PC-9 (cell line): ENCODE data around the gene COL20A1. TPM values are rescaled to one million over a fixed set of nuclear protein-coding genes. Genes with fewer than 3 reads are reported as not detected.

Source experiments
- BruUV-seq: library from RNA; stranded (reverse); fragments of 400-500 nt; replicated peaks from 2 replicates; lab custom pipeline; 2021; lab: Mats Ljungman, UMichigan
- CTCF ChIA-PET: fragments of 300-600 bp; sonication (Branson Sonifier 250); formaldehyde crosslinking; loops from one replicate; lab custom pipeline; 2022; ENCODE audit warnings: antibody characterized with exemption; lab: Charles Lee
- POLR2A ChIA-PET: fragments of 300-600 bp; sonication (Branson Sonifier 250); formaldehyde crosslinking; loops from one replicate; lab custom pipeline; 2022; ENCODE audit warnings: antibody characterized with exemption; ENCODE audit not compliant: unreplicated experiment; lab: Charles Lee
- DNase-seq, 2 experiments: peaks; one replicate each; pipeline versions ENCODE4 v3.0.0 to v3.0.0-alpha.2; 2015 to 2022; ENCODE audit warnings: mixed read lengths in 1 of 2
- H2AFZ ChIP-seq: fragments of 200-600 bp; sonication (generic); 2 replicates; pipeline ENCODE4 v1.8.1; 2017; ENCODE audit warnings: antibody characterized with exemption
- H3F3A ChIP-seq: fragments of 200-600 bp; sonication (generic); 2 replicates; pipeline ENCODE4 v1.8.1; 2017; ENCODE audit warnings: antibody characterized with exemption, mild to moderate bottlenecking, low read depth; ENCODE audit not compliant: insufficient read depth
- H3K27ac ChIP-seq: fragments of 200-600 bp; sonication (generic); 2 replicates; pipeline ENCODE4 v1.6.1; 2016; ENCODE audit warnings: mixed run types
- H3K27me3 ChIP-seq: fragments of 200-600 bp; sonication (generic); 2 replicates; pipeline ENCODE4 v1.6.1; 2016; ENCODE audit warnings: low read depth, mixed run types; ENCODE audit not compliant: insufficient read depth
- H3K36me3 ChIP-seq: fragments of 200-600 bp; sonication (generic); 2 replicates; pipeline ENCODE4 v1.6.1; 2016; ENCODE audit warnings: low read depth, mixed run types
- H3K4me1 ChIP-seq: fragments of 200-600 bp; sonication (generic); replicated peaks from 2 replicates; pipeline ENCODE4 v1.6.1; 2016; ENCODE audit warnings: mixed run types; ENCODE audit not compliant: insufficient read depth
- H3K4me2 ChIP-seq: fragments of 200-600 bp; sonication (generic); 2 replicates; pipeline ENCODE4 v1.6.1; 2017; ENCODE audit warnings: mixed run types
- H3K4me3 ChIP-seq: fragments of 200-600 bp; sonication (generic); 2 replicates; pipeline ENCODE4 v1.6.1; 2016; ENCODE audit warnings: mixed run types
- H3K79me2 ChIP-seq: fragments of 200-600 bp; sonication (generic); 2 replicates; pipeline ENCODE4 v1.6.1; 2017; ENCODE audit warnings: low read depth, mixed run types
- H3K9me2 ChIP-seq: fragments of 200-600 bp; sonication (generic); 2 replicates; pipeline ENCODE4 v1.8.1; 2017; ENCODE audit warnings: mild to moderate bottlenecking; ENCODE audit not compliant: insufficient read depth
- H3K9me3 ChIP-seq: fragments of 200-600 bp; sonication (generic); 2 replicates; pipeline ENCODE4 v1.8.1; 2016; ENCODE audit warnings: low read depth; ENCODE audit not compliant: insufficient read depth
- H4K20me1 ChIP-seq: fragments of 200-600 bp; sonication (generic); 2 replicates; pipeline ENCODE4 v1.8.1; 2017; ENCODE audit not compliant: insufficient read depth
- EZH2 ChIP-seq: fragments of 200-600 bp; sonication (generic); IDR thresholded peaks from 2 replicates; pipeline ENCODE4 v1.8.0; 2017; ENCODE audit warnings: antibody characterized with exemption, low read depth
- intact Hi-C: fragments of 100-400 bp; cut with micrococcal nuclease; formaldehyde crosslinking; loops from one replicate; pipeline ENCODE4 v1.10.0; 2022; ENCODE audit not compliant: unreplicated experiment
- total RNA-seq: library from RNA; stranded (reverse); gene quantifications from 2 replicates; pipeline ENCODE4 v1.2.3, GENCODE V29; 2021
- TF ChIP-seq, protein P1 (sequence below): fragments of 200-600 bp; sonication (generic); conservative IDR thresholded peaks from 2 replicates; pipeline ENCODE4 v1.6.1; 2017; ENCODE audit warnings: mixed run types, antibody characterized with exemption, mild to moderate bottlenecking, moderate library complexity

The COL20A1 gene
- total RNA-seq, 1 experiment from 2014 or later = not detected

- H3K27me3 ChIP-seq = peaks cover 46% of the 10 kb centered on the region
- no TSS peak for BruUV-seq
- H3F3A ChIP-seq = peaks cover 11% of the 10 kb centered on the region; the same call in 1 of the 2 replicates
- no peaks in the 10 kb centered on the region for H3K9me2 ChIP-seq
- no peak overlapping the region for H2AFZ ChIP-seq
- ChIA-PET CTCF (interaction anchor here (2.3 kb wide), 1 partner anchor 23 kb away, joined by 8 read pairs; no protein-coding TSS in a partner anchor), POLR2A (interaction anchor here (0.6 kb wide), 1 partner anchor 21 kb away, joined by 3 read pairs; no protein-coding TSS in a partner anchor)
- H4K20me1 ChIP-seq = no peaks in the 10 kb centered on the region
- H3K4me1 ChIP-seq = peaks cover 13% of the 10 kb centered on the region; the same call in 1 of the 2 replicates
- H3K79me2 ChIP-seq = no peaks in the 10 kb centered on the region
- peak overlapping the region; percentile 35; the same call in 1 of the 2 replicates for H3K4me2 ChIP-seq
- H3K36me3 ChIP-seq = no peaks in the 10 kb centered on the region
- peak in 1 of 2 experiments; percentile 37 for DNase-seq
- intact Hi-C loops = no loop called here
- H3K27ac ChIP-seq = no peak overlapping the region
- TF ChIP-seq EZH2 = no peak
- TF ChIP-seq, protein P1, sequence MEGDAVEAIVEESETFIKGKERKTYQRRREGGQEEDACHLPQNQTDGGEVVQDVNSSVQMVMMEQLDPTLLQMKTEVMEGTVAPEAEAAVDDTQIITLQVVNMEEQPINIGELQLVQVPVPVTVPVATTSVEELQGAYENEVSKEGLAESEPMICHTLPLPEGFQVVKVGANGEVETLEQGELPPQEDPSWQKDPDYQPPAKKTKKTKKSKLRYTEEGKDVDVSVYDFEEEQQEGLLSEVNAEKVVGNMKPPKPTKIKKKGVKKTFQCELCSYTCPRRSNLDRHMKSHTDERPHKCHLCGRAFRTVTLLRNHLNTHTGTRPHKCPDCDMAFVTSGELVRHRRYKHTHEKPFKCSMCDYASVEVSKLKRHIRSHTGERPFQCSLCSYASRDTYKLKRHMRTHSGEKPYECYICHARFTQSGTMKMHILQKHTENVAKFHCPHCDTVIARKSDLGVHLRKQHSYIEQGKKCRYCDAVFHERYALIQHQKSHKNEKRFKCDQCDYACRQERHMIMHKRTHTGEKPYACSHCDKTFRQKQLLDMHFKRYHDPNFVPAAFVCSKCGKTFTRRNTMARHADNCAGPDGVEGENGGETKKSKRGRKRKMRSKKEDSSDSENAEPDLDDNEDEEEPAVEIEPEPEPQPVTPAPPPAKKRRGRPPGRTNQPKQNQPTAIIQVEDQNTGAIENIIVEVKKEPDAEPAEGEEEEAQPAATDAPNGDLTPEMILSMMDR = no peak
- no peak overlapping the region for H3K4me3 ChIP-seq
- H3K9me3 ChIP-seq = no peaks in the 10 kb centered on the region
These were observed 46.3 kb upstream of the COL20A1 start for GRCh38 chr20:63246490-63247288.

DNA sequence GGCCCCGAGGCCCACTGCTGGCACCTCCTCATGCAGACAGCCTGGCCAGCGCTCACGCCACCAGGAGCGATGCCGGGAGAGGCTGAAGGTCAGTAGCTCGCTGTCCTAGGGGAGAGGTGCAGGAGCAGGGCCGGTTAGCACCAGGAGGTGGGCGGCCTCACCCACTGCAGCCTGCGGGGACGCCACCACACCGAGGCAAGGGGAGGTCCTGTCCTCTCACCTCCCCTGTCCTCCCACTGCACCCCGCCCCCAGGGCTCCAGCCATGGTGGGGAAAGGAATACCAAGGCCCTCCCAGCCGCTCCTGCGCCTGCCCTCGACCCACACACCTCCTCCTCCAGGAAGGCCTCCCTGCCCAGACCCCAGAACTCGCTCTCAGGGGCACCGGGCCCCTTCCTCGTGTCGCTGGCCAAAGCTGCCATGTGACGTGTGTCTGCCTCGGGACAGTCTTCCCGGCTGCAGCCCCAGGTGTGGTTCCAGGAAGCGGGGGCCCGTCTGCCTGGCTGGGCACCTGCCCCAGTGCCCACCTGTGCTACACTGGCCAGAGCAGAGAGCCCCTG is 45.2 kb upstream of the COL20A1 start:
- Histone ChIP-seq H3K4me1 (peaks cover 13% of the 10 kb centered on the region; the same call in 1 of the 2 replicates), H4K20me1 (no peaks in the 10 kb centered on the region), H2AFZ (no peak overlapping the region), H3K27me3 (peaks cover 53% of the 10 kb centered on the region), H3K9me2 (no peaks in the 10 kb centered on the region), H3K36me3 (no peaks in the 10 kb centered on the region), H3K4me3 (no peak overlapping the region), H3F3A (peaks cover 11% of the 10 kb centered on the region; the same call in 1 of the 2 replicates), H3K9me3 (no peaks in the 10 kb centered on the region), H3K27ac (no peak overlapping the region), H3K4me2 (no peak overlapping the region), H3K79me2 (no peaks in the 10 kb centered on the region)
- CTCF ChIA-PET = no interaction called here
- intact Hi-C loops = no loop called here
- no TSS peak for BruUV-seq
- DNase-seq = no peak
- POLR2A ChIA-PET = no interaction called here
- TF ChIP-seq, protein P1 = no peak
- no peak for TF ChIP-seq EZH2

- H3K4me2 ChIP-seq = peak overlapping the region; percentile 2; the same call in 1 of the 2 replicates
- H3K4me3 ChIP-seq = no peak overlapping the region
- no peaks in the 10 kb centered on the region for H3K36me3 ChIP-seq
- DNase-seq = no peak
- H2AFZ ChIP-seq = no peak overlapping the region
- intact Hi-C loops = no loop called here
- BruUV-seq = no TSS peak
- H3F3A ChIP-seq = peaks cover 11% of the 10 kb centered on the region; the same call in 1 of the 2 replicates
- TF ChIP-seq, protein P1 = no peak
- no peak for TF ChIP-seq EZH2
- peaks cover 13% of the 10 kb centered on the region; the same call in 1 of the 2 replicates for H3K4me1 ChIP-seq
- H3K9me2 ChIP-seq = no peaks in the 10 kb centered on the region
- H3K27me3 ChIP-seq = peaks cover 58% of the 10 kb centered on the region
- ChIA-PET CTCF (no interaction called here), POLR2A (interaction anchor here (0.6 kb wide), 1 partner anchor 16 kb away, joined by 3 read pairs; no protein-coding TSS in a partner anchor)
- no peaks in the 10 kb centered on the region for H4K20me1 ChIP-seq
- no peaks in the 10 kb centered on the region for H3K79me2 ChIP-seq
- no peak overlapping the region for H3K27ac ChIP-seq
- no peaks in the 10 kb centered on the region for H3K9me3 ChIP-seq
These were observed 44.0 kb upstream of the COL20A1 start for GRCh38 chr20:63248835-63249591.
